HG03354 (cell line): ENCODE data around the gene ATG16L1.
"Not testable (repeated sequence)": the region's sequence is repeated elsewhere in the genome, so short reads cannot be mapped to it uniquely, and the experiment has no call there.

ENCODE experiments used
- ATAC-seq: cut with Tn5 transposase; IDR thresholded peaks from one replicate; pipeline ENCODE4 v1.9.1; 2021; ENCODE audit warnings: mild to moderate bottlenecking; ENCODE audit not compliant: unreplicated experiment, poor library complexity, severe bottlenecking

The ATG16L1 gene

GRCh38 chr2:233321166-233321565 is 69.7 kb downstream of the ATG16L1 start:
- ATAC-seq: no peak

- ATAC-seq: no peak
These were observed 72.4 kb downstream of the ATG16L1 start for GRCh38 chr2:233323851-233324250.

- ATAC-seq: no peak
These were observed 73.8 kb downstream of the ATG16L1 start for GRCh38 chr2:233325256-233325655.

DNA sequence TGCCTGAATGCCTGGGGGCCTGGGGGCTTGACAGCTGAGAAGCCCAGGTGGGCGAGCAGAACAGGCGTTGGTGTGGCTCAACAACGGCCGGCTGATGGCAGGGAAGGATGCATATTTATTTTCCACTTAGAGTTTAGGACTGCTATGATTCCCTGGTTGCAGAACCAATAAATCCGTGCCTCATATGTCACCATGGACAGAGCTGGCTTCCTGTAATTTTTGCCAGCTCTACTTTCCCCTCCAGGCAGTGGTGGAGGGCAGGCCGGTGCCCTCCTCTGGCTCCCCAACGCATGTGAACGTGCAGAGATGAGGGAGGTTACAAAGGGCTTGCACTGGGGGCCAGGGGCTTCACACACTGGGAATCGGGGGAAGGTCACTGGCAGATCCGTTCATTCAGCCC is 74.3 kb downstream of the ATG16L1 start:
- no peak for ATAC-seq

DNA sequence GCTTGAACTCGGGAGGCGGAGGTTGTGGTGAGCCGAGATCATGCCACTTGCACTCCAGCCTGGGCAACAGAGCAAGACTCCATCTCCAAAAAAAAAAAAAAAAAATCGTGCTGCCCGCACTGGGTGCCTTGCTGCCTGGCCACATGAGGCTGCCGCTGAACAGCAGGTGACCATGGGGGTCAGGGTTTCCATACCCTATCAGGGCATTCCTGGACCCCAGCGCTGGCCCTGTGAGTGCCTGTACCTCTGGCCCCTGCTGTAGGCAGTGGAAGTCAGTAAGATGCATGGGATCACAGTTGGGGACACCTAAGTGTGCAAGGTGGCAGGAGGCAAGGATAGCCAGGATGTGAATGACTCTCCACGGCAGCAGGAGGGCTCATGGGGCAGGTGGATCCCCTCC is 75.0 kb downstream of the ATG16L1 start:
- ATAC-seq: no peak

DNA sequence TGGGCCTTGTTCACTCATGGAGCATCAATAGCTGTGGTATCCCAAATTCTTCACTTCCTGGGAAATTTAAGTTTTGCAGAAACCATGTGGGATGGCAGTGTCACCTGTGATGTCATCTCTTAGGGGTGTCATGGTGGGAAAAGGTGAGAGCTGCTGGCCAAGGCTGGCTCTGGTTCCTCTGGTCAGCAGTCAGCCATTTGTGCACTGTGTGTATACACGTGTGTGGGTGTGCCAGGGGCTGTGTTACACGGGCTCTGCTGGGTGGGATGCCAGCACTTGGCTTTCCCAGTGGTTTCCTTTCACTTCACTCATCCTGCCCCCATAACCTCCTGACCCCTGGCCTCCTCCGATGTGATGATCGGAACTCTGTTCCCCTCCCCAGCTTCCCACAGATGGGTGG is 77.4 kb downstream of the ATG16L1 start:
- ATAC-seq: no peak

DNA sequence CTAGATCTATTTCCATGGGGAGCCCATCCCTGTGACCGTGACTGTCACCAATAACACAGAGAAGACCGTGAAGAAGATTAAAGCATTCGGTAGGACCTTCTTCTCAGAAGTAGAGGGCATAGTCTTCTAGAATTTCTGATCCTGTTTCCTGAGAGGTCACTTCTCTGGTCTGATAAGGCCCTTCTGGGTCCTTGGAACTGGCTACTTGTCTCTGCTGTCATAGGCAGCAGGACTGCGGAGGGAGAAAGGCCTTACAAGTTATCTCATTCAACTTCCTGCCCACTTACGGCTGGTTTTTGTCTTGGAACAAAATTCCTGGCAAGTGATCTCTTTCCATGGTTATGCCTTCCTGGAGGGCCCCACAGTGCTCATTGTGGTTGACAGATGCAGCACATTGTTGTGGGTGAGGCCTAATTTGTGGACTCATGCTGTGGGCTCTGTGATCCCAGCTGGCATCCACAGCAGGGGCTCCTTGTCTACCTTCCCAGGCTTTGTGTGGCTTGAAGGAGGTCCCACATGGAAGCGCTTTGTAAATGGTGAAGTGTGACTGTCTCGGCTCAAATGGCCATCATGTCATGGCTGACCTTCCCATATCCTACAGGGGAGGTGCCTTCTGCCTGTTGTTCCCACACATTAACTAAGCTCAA is 78.1 kb downstream of the ATG16L1 start:
- ATAC-seq: no peak

- peak; percentile 94 for ATAC-seq
These were observed 80.1 kb downstream of the ATG16L1 start for GRCh38 chr2:233331536-233331935.

DNA sequence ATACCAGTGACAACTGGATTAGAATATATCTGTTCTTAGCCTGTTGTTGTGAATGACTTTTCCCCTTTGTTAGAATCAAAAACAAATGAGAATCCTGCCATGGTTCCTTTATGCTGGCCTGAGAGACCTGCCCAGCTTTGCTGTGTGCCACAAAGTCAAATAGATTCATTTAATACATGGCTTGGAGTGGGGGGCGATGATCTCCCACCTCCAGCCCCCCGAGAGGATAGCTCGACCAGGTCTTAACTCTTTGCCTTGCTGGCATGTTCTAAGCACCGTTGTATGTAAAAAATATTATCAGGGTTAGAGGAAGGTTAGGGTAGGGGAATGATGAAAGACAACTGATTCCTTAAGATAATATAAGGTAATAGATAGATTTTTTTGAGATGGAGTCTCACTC is 80.7 kb downstream of the ATG16L1 start:
- ATAC-seq: no peak

- ATAC-seq: no peak
These were observed 83.4 kb downstream of the ATG16L1 start for GRCh38 chr2:233334915-233335314.

GRCh38 chr2:233336091-233336490 is 84.6 kb downstream of the ATG16L1 start:
- not testable (repeated sequence) for ATAC-seq

DNA sequence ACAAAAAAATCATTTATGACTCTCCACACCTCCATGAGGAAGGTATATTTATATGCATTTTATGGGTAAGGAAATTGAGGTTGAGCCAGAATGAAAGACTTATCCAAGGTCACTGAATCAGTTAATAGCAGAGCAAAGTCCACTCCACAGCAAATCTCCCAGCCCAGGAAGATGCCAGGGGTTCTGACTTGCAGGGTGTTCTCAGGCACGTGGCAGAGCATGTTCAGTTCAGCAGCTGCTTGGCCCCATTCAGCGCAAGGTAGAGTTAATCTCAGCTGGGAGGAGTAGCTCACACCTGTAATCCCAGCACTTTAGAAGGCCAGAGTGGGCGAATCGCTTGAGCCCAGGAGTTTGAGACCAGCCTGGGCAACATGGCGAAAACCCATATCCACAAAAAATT is 85.1 kb downstream of the ATG16L1 start:
- ATAC-seq: no peak

DNA sequence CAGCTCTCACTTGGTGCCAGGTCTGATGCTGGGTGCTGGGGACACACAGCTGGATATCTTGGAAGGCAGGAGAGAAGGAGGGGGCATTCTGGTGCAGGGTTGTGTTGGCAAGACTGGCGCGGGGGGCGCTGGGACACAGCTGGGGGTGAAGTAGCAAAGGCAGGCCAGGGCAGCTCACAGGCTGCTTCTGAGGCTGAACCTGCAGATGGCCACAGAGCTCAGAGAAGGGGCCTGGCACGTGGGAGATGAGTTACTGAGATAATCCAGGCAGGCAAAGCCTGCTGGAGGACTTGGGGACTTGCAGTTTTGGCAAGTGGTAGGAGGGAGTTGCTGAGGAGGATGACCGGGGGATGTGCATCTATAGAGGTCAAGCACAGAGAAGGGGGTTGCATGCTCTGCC is 86.6 kb downstream of the ATG16L1 start:
- no peak for ATAC-seq

DNA sequence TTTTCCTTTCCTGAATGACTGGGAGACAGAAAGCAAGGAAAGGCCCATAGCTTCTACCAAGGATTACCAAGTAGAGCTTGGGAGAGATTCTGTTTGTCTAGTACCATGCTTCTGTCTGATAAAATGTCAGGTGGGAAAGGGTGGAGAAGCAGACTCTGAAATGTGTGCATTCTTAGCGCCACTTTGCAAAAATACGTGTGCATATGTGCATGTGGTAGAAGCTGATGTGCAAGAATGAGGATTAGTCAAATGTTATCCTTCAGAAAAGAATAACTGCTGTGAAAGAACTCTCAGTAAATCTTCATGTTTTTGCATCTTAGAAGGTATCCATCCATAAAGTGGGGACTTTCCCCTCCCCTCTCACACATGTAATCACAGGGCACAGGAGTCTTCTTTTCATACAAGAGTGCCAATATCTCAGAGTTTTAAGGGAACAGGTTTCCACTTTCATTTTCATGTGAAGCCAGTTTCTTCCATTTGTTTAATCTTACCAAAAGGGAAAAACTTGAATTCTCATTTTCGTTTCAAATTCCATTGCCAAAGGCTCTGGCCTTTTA is 87.4 kb downstream of the ATG16L1 start:
- ATAC-seq: no peak

GRCh38 chr2:233339427-233339826 is 88.0 kb downstream of the ATG16L1 start:
- ATAC-seq: no peak

DNA sequence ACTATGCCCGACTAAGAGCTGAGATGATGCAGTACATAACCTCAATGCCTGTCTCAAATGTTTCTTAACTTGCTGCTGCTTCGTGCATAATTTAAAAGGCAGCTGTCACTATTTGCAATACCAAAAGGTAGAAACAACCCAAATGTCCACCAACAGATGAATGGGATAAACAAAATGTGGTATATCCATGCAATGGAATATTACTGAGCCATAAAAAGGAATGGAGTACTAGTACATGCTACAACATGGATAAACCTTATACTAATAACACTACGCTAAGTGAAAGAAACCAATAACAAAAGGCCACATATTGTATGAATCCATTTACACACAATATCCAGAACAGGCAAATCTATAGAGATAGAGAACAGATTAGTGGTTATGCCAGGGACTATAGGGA is 89.8 kb downstream of the ATG16L1 start:
- no peak for ATAC-seq

DNA sequence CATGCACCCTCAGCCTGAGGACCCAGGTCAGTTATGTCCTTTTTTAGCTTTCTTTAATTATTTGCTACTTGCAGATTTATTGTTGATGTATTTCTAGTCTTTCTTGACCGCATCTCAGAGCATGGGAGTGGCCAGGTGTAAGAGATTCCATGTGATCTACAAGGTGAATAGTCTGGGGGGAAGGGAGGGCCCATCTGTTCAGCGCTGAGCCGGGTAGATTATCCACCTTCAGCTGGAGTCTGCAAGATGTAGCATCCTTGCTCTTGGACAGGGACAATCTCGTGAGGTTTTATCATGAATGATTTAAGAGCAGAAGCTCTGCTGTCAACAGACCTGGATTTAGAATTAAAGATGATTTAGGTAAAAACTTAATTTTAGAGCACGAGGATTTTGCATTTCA is 90.8 kb downstream of the ATG16L1 start:
- ATAC-seq: no peak

GRCh38 chr2:233343171-233343705 is 91.8 kb downstream of the ATG16L1 start:
- no peak for ATAC-seq
